ENCODE data around the gene PSPC1.
"Not testable (repeated sequence)": the region's sequence is repeated elsewhere in the genome, so short reads cannot be mapped to it uniquely, and the experiment has no call there.

PSPC1 gene, protein sequence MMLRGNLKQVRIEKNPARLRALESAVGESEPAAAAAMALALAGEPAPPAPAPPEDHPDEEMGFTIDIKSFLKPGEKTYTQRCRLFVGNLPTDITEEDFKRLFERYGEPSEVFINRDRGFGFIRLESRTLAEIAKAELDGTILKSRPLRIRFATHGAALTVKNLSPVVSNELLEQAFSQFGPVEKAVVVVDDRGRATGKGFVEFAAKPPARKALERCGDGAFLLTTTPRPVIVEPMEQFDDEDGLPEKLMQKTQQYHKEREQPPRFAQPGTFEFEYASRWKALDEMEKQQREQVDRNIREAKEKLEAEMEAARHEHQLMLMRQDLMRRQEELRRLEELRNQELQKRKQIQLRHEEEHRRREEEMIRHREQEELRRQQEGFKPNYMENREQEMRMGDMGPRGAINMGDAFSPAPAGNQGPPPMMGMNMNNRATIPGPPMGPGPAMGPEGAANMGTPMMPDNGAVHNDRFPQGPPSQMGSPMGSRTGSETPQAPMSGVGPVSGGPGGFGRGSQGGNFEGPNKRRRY

GRCh38 chr13:19782727-19783682, at the start of gene PSPC1:
TSS of gene PSPC1 (minus strand) at chr13:19782945. CDS start at chr13:19782757, 188 bp downstream.
- DNase-seq = peak; percentile 97

DNA sequence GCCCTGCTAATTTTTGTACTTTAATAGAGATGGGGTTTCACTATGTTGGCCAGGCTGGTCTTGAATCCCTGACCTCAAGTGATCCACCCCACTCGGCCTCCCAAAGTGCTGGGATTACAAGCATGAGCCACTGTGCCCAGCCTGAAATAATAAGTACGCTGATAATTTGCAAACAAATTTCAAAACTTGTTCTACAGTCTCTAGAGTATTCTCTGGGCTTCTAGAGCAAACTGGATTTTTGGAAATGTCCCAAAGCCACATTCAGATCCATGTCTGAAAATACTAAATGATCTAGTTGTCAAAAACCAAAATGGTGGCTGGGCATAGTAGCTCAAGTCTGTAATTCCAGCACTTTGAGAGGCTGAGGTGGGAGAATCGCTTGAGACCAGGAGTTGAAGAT, 39.9 kb upstream of the PSPC1 start:
- DNase-seq = no peak

DNA sequence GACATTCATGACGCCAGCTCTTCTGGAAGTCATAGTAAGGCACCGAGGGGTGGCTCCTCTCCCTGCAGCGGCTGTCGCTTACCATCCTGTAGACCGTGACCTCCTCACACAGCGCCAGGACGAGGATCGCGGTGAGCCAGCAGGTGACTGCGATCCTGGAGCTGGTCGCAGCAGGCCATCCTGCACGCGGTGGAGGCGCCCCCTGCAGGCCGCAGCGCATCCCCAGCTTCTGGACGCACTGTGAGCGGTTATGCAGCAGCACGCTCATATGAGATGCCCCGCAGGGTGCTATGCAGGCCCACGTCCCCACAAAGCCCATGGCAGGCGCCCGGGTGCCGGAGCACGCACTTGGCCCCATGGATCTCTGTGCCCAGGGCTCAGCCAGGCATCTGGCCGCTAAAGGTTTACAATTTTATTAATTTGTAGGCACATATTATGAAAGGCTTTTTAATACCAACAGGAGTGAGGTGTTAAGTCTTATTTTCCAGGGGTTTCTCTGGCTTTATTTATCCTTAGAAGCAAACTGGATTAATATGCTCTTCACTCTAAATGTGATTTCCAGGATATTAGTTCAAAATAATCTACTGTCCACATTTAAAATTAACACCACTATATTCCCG, 35.6 kb upstream of the PSPC1 start:
- DNase-seq = peak; percentile 93

- DNase-seq = no peak
Observed at GRCh38 chr13:19817510-19818158, 34.9 kb upstream of the PSPC1 start.

DNA sequence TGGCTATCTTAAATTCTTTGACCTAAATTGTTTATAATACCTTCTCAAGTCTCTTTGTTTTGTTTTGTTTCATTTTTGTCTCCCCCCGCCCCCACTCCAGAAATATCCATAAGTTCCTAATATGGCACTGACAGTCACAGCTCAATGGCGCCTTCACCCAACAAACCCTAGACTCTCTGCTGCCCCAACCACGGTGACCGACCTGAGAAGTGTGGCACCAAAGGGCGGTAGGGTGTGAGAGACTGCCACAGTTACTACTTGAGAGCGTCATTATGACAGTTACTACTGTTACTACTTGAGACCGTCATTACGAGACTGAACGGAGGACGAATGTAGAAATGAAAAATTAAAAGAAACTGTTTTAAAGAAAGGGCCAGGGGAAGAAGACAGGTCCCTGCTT, 34.4 kb upstream of the PSPC1 start:
- no peak for DNase-seq

- not testable (repeated sequence) for DNase-seq
Observed at GRCh38 chr13:19815842-19816241, 33.1 kb upstream of the PSPC1 start.

GRCh38 chr13:19810996-19811881, 28.5 kb upstream of the PSPC1 start:
- DNase-seq = no peak

- DNase-seq = no peak
Observed at GRCh38 chr13:19810151-19810550, 27.4 kb upstream of the PSPC1 start.

DNA sequence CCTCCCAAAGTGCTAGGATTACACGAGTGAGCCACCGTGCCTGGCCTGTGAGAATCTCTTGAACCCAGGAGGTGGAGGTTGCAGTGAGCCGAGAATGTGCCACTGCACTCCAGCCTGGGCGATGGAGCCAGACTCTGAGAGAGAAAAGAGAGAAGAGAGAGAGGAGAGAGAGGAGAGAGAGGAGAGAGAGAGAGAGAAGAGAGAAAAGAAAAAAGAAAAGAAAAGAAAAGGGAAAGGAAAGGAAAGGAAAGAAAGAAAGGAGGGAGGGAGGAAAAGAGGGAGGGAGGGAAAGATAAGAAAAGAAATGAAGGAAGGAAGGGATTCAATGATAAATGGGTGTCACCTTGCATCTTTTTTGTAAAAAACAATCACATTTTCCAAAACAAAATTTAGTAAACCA, 23.0 kb upstream of the PSPC1 start:
- DNase-seq = no peak

- DNase-seq = peak; percentile 60
Observed at GRCh38 chr13:19795956-19796355, 13.2 kb upstream of the PSPC1 start.

DNA sequence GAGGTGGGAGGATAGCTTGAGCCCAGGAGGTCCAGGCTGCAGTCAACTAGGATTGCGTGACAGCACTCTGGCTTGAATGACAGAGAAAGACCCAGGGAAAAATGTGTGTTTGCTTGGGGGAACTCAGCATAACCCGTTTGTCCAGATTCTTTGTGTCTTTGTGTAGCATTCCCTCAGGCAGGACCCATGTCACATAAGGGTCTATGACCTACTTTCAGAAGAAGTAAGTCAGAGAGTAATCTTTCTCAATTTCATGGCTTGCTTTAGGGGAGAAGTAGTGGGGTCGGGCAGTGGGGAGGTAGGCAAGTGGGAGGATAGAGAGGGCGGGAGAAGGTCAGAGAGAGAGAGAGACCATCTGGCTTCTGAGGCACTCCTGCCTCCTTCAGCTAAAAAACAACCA, 11.9 kb upstream of the PSPC1 start:
- peak; percentile 93 for DNase-seq

DNA sequence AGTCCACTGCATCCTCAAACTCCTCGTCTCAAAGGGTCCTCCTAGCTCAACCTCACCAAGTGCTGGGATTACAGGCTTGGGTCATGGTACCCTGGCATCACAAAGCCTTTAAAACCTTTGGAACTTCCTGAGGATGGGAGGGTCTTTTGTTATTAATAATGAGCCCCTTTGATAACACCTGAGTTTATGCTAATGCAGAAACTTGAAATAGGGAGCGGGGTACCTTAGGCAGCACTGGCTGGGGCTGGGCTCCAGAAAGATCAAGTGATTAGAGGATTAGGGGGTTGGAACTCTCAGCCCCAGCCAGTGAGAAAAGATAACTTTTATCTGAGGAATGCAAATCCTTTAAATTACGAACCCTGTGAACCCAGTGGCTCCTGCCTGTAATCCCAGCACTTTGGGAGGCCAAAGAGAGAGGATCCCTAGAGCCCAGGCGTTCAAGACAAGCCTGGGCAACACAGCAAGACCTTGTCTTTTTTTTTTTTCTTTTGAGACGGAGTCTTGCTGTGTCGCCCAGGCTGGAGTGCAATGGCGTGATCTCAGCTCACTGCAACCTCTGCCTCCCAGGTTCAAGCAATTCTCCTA, 9.3 kb upstream of the PSPC1 start:
- no peak for DNase-seq

- peak; percentile 64 for DNase-seq
Observed at GRCh38 chr13:19782049-19782726, 557 bp downstream of the PSPC1 start.

- DNase-seq = no peak
Observed at GRCh38 chr13:19781526-19781925, 1.2 kb downstream of the PSPC1 start.

DNA sequence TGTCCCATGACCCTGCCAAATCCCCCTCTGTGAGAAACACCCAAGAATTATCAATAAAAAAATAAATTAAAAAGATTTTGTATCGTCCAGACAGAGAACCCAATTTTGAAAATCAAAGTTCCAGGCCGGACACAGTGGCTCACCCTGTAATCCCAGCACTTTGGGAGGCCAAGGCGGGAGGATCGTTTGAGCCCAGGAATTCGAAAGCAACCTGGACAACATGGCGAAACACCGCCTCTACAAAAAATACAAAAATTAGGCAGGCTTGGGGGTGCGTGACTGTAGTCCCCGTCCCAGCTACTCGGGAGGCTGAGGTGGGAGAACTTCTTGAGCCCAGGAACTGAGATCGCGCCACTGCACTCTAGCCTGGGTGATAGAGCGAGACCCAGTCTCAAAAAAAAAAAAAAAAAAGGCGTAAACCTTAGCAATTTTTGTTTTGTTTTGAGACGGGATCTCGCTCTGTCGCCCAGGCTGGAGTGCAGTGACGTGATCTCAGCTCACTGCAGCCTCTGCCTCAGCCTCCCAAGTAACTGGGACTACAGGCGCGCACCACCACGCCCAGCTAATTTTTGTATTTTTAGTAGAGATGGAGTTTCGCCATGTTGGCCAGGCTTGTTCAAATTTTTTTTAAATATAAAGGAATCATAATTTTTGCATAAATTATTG, 1.9 kb downstream of the PSPC1 start:
- not testable (repeated sequence) for DNase-seq

- no peak for DNase-seq
Observed at GRCh38 chr13:19772306-19772705, 10.4 kb downstream of the PSPC1 start.

GRCh38 chr13:19769854-19770253, 12.9 kb downstream of the PSPC1 start:
- no peak for DNase-seq

DNA sequence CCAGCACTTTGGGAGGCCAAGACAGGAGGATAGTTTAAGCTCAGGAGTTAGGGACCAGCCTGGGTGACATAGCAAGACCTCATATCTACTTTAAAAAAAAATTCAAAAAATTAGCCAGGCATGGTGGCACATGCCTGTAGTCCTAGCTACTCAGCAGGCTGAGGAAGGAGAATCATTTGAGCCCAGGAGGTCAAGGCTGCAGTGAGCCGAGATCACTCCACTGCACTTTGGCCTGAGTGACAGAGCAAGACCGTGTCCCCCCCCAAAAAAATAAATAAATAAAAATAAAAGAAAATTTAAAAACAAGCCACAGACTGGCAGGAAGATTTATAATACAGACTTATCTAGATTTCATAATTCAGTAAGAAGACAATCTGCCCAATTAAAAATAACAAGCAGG, 14.8 kb downstream of the PSPC1 start:
- DNase-seq = no peak

DNA sequence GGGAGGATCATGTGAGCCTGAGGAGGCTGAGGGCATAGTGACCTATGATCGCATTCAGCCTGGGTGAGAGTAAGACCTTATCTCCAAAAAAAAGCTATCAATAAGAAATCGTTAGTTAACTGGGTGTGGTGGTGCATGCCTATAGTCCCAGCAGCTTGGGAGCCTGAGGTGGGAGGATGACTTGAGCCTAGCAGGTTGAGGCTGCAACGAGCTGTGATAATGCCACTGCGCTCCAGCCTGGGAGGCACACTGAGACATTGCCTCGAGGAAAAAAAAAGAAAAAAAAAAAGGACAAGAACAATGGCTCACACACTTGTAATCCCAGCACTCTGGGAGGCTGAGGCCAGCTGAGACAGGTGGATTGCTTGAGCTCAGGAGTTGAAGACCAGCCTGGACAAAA, 16.2 kb downstream of the PSPC1 start:
- DNase-seq = no peak

DNA sequence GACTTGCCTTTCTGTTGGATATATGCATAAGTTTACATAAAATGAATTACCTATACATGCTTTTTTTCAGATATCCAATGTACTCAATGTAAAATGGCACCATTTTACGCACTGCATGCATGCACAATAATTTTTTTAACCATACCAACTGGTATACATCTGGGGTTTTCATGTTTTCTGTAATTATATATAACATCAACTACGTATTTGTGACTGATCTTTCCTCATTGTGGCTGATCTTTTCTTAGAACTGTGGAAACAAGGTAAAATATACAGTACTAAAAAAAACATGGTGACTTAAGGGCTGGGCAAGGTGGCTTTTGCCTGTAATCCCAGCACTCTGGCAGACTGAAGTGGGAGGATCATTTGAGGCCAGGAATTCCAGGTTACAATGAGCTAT, 18.5 kb downstream of the PSPC1 start:
- DNase-seq = no peak
